COLO829 (cell line): ENCODE measurements around the gene SLC6A11.

Source experiments
- DNase-seq: peaks from one replicate; pipeline ENCODE4 v3.0.0; 2012; ENCODE audit warnings: low spot score

The SLC6A11 gene

DNA sequence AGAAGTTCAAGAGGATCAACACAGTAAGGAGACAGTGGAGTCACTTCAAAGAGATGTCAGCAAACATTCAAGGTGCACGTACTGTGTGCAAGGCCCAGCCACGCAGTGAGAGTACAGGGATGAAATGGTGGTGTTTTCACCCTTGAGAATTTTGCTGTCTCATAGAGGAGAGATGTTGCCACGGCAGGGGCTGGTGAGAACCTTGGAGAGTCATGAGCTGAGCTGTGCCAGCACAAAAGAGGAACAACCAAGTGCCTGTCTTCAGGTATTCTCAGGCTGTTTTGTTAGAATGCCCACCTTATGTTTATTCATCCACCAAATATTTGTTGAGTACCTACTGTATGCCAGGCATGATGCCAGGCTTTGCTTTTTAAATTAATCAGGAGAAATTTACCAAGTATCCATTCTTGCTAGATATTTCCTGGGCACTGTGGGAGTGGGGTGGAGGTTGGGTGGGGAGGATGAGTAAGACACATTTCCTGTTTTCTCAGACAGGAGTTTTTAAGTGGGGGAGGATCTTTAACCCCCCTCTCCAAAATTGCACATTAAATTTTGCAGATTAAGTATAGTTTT lies 72.6 kb downstream of the SLC6A11 start:
- no peak for DNase-seq

GRCh38 chr3:10889206-10889960 lies 73.4 kb downstream of the SLC6A11 start:
- DNase-seq, result no peak

DNA sequence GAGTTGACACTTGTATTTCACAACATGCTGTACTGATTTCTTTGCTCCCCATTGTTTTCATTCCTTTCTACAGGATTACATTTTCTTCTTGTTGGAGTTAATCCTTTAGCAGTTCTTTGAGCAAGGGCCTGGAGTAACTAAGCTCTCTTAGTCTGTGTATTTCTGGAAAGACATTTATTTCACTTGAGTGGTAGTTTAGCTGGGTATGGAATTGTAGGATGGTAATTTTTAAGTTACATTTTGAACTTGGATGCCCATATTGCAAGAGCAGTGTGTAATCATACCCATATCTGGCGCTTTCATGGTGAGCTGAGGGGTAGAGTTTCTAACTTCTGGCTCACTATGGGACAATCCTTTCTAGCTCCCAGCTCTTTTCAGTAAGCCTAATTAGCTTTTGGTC lies 74.6 kb downstream of the SLC6A11 start:
- no peak for DNase-seq

GRCh38 chr3:10892622-10893021 lies 76.6 kb downstream of the SLC6A11 start:
- DNase-seq, result no peak

DNA sequence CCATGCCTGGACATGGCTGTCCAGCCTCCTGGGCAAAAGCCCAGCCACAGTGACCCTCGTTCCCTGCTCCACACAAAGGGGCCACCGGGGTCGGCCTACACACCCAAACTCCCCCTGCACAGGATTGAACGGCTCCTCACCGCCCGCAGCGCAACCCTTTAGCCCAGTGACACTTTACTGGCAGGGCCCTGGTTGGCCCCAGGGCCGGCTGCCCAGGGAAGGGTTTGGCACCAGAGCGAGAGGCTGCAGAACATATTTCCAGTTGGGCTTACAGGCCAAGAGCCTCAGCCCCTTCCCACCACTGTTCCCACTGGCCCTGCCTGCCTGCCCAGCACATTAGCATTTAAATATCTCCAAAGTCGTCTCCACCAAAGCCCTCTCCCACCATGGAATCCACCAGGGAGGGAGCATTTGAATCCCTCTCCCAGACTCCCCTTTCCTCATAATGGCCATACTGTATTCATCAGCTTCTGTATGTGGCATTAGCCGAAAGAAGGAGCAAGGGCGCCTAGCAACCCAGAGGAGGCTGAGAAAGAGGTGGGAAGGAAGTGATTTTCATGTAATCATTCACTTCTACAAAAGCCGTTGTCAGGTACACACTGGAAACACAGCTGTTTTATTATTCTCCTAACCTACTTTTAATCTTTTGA lies 85.4 kb downstream of the SLC6A11 start:
- no peak for DNase-seq

- no peak for DNase-seq
Measured at GRCh38 chr3:10907262-10907661, 91.2 kb downstream of the SLC6A11 start.

DNA sequence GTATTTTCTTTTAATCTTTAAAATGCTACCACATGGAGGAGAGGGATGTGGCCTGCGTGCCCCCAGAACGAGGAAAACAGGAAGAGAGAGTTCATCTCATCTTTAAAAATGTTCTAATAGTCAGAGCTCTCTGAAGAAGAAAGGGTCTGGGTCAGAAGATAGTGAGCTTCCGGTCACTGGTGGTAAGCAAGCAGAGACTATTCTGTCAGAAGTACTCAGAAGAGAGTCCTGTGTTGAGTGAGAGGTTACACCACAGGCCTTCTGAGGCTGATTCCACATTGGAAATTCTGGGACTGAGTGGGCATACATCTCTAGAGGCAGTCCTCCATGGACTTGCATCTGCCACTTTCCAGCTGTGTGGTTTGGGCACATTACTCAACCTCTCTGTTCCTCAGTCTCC lies 94.3 kb downstream of the SLC6A11 start:
- no peak for DNase-seq

GRCh38 chr3:10911350-10912002 lies 95.4 kb downstream of the SLC6A11 start:
- DNase-seq, result no peak

- DNase-seq, result no peak
Measured at GRCh38 chr3:10912786-10913185, 96.8 kb downstream of the SLC6A11 start.

DNA sequence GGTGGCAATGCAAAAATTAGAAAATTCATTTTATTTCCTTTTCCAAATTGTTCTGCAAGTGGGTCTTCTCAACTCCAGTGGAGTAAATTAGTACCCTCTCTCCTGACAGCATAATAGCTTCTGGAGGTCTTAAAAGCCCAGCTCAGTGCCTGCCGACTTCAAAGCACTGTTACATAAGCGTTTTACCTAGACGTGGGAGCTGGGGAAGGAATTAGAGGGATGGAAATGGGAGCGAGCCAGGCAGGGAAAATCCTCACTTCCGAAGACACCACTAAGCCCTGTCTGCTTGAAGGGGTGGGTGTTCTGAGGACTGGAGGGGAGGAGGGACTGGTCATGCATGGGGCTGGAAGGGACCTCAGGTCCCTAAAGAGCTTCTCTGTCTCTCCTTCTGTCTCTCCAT lies 99.3 kb downstream of the SLC6A11 start:
- no peak for DNase-seq

GRCh38 chr3:10917176-10917575 lies 101.1 kb downstream of the SLC6A11 start:
- DNase-seq, result no peak

DNA sequence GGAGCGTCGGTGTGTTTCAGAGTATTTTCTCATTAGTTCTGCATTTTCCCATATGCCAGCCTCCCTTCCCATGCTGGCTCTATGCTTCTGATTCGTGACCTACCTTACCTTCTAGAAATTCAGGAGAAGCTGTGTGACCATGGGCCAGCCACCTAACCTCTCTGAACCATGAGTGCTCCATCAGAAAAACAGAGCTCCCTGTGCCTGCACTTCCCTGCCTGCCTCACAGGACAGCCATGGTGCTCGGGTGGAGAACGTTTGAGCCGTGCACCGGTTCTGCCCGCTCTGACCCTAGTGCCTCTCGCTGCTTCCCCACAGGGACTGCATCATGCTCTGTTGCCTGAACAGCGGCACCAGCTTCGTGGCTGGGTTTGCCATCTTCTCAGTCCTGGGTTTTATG lies 102.0 kb downstream of the SLC6A11 start:
- no peak for DNase-seq

DNA sequence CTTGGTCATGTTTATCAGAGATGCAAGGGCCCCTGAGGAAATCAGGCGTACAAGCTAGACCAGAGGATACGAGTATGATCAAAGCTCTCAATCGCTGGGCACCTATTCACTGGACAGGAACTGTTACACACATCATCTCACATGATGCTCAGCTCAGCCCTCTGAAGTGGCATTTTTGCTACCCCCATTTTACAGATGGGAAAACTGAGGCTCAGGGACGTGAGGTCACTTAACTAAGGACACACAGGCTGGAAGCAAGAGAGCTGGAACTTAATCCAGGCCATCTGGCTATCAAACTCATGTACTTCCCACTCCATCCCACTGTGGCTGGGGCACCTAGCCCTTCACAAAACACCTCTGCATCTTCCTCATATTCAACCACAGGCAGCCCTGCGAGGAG lies 103.6 kb downstream of the SLC6A11 start:
- no peak for DNase-seq

GRCh38 chr3:10925436-10926255 lies 109.6 kb downstream of the SLC6A11 start:
- no peak for DNase-seq

GRCh38 chr3:10926256-10926810 lies 110.3 kb downstream of the SLC6A11 start:
- no peak for DNase-seq

GRCh38 chr3:10926811-10927521 lies 110.9 kb downstream of the SLC6A11 start:
- DNase-seq, result no peak

DNA sequence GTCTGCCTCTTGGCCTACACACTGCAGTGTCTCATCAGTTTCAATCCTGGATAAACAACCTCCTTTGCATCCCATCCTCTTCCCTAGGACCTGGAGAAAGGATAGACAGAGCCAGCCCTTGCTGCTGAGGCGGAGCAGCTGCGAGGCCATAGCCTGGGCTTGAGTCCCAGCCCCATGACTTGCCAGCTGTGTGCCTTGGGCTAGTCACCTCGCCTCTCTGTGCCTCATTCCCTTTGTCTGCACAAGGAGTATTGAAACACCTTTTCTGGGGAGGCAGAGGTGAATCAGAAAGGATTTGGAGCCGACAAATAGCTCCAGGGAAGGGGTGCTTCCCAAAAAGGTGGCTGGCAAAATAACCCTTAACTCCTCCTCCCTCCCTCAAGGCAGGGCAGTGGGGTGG lies 111.5 kb downstream of the SLC6A11 start:
- DNase-seq, result no peak

- DNase-seq, result no peak
Measured at GRCh38 chr3:10928407-10928960, 112.5 kb downstream of the SLC6A11 start.

DNA sequence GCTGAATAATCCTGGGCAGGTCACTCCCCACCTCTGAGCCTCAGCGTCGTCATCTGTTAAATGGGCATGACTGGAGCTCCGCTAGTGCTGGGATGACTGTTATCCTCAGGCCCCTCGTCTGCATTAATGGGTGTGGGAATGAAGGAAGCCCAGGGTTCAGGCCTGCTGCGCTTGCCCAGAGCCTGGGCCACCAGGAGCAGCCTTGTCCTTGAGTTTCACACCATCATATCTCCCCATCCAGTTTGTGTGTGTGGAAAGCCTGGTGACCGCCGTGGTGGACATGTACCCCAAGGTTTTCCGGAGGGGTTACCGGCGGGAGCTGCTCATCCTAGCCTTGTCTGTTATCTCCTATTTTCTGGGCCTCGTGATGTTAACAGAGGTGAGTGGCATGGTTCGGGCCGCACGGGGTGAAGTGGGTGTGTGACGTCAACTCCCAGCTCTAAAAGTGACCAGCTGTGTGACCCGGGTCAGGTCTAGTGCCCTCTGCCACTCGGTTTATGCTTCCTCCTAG lies 113.0 kb downstream of the SLC6A11 start:
- no peak for DNase-seq

- DNase-seq, result no peak
Measured at GRCh38 chr3:10929978-10930665, 114.1 kb downstream of the SLC6A11 start.
